H1 (cell line): ENCODE results near the gene INHBB. TPM values are rescaled to one million over a fixed set of nuclear protein-coding genes. Genes with fewer than 3 reads are reported as not detected.

Experiments used
- BACH1 ChIP-seq: IDR thresholded peaks from 2 replicates; pipeline ENCODE4 v1.6.1; 2012; ENCODE audit warnings: low read length, improper control_type of control experiment
- CEBPB ChIP-seq: IDR thresholded peaks from 2 replicates; pipeline ENCODE4 v1.6.1; 2012; ENCODE audit warnings: low read depth, low read length
- EGR1 ChIP-seq: IDR thresholded peaks from 2 replicates; pipeline ENCODE4 v1.6.1; 2011; ENCODE audit warnings: low read depth, low read length, borderline replicate concordance
- POLR2A ChIP-seq, 2 experiments: IDR thresholded peaks; 1 replicate in 1 of 2; 2 replicates in 1 of 2; pipeline ENCODE4 v1.6.1; 2011; ENCODE audit warnings: low read depth in 2 of 2, low read length in 2 of 2, mild to moderate bottlenecking in 2 of 2; ENCODE audit errors: control extremely low read depth in 1 of 2
- POU5F1 ChIP-seq: IDR thresholded peaks from 2 replicates; pipeline ENCODE4 v1.6.1; 2011; ENCODE audit warnings: low read depth, mild to moderate bottlenecking, low read length, moderate library complexity
- RNF2 ChIP-seq: fragments of 200-900, 300-1000 bp; sonication (generic); IDR thresholded peaks from 2 replicates; pipeline ENCODE4 v1.7.1; 2016; ENCODE audit warnings: borderline replicate concordance, low read depth, mild to moderate bottlenecking, antibody characterized with exemption, low read length; ENCODE audit not compliant: poor library complexity, severe bottlenecking; ENCODE audit errors: missing control alignments
- SRF ChIP-seq: IDR thresholded peaks from 2 replicates; pipeline ENCODE4 v1.6.1; 2011; ENCODE audit warnings: mild to moderate bottlenecking, low read depth, low read length, moderate library complexity
- SUZ12 ChIP-seq: fragments of 200-600 bp; sonication (generic); IDR thresholded peaks from 2 replicates; pipeline ENCODE4 v1.6.1; 2012; ENCODE audit warnings: mild to moderate bottlenecking, inconsistent platforms, low read length, moderate library complexity, mixed read lengths
- polyA plus RNA-seq, 7 experiments: library from polyadenylated mRNA; depleted of rRNA in 3 of 7; stranded (reverse) in 5 of 7; unstranded in 2 of 7; fragments of >200 nt in 5 of 7; fragments of 200-250 nt in 2 of 7; gene quantifications; 1 replicate in 5 of 7; 2 replicates in 1 of 7; 4 replicates in 1 of 7; pipeline versions ENCODE4 v1.2.1 to v1.2.3, GENCODE V29; 2011 to 2013; ENCODE audit warnings: missing spikeins in 2 of 7, mixed read lengths in 2 of 7
- total RNA-seq: library from RNA; stranded (reverse); fragmentation: NEBNext Ultra II Directional; extraction: Animal tissue kit (Norgen Biotek cat#: 25700); gene quantifications from 2 replicates; pipeline ENCODE4 v1.2.1, GENCODE V29; 2021

Gene INHBB
- total and polyA plus RNA-seq, 2 of the 8 experiments (the other 6 are each of a cell fraction or from before 2014, with no cell fraction given): 0.30 to 0.32 TPM

GRCh38 chr2:120365236-120365793 is 19.4 kb downstream of the INHBB start (continued):
- no peak for TF ChIP-seq BACH1
- no peak for TF ChIP-seq POU5F1
- TF ChIP-seq CEBPB: no peak
- TF ChIP-seq EGR1: no peak
- TF ChIP-seq SRF: no peak
- no peak for TF ChIP-seq RNF2
- TF ChIP-seq POLR2A (IDR thresholded peaks at IDR 0.05; ENCODE audit: control extremely low read depth in 1 of 2, low read depth in 2 of 2, low read length in 2 of 2): no peak
- TF ChIP-seq SUZ12: no peak
- TF ChIP-seq, all 59 proteins: peak for 0
